WERI-Rb-1 (cell line): ENCODE data around the gene AP3M1.
"Not testable (repeated sequence)": the region's sequence is repeated elsewhere in the genome, so short reads cannot be mapped to it uniquely, and the experiment has no call there.

Source experiments
- DNase-seq: peaks from one replicate; pipeline ENCODE4 v3.0.0-alpha.2; 2020
- H3K27ac ChIP-seq: fragments of 250-450 bp; sonication (Bioruptor Pico); 2 replicates; pipeline ENCODE4 v1.5.1; 2020; ENCODE audit warnings: mild to moderate bottlenecking, moderate library complexity
- H3K27me3 ChIP-seq: fragments of 250-450 bp; sonication (Bioruptor Pico); 2 replicates; pipeline ENCODE4 v1.5.1; 2021; ENCODE audit warnings: mild to moderate bottlenecking, low read depth, moderate library complexity; ENCODE audit not compliant: insufficient read depth, severe bottlenecking
- H3K36me3 ChIP-seq: fragments of 250-450 bp; sonication (Bioruptor Pico); 2 replicates; pipeline ENCODE4 v1.5.1; 2020; ENCODE audit warnings: mild to moderate bottlenecking, moderate library complexity
- H3K4me3 ChIP-seq: 2 replicates; pipeline ENCODE4 v1.5.1; 2011; ENCODE audit warnings: low read depth, mild to moderate bottlenecking, control low read depth, low read length
- H3K9me3 ChIP-seq: fragments of 250-450 bp; sonication (Bioruptor Pico); 2 replicates; pipeline ENCODE4 v1.5.1; 2021; ENCODE audit warnings: mild to moderate bottlenecking, moderate library complexity; ENCODE audit not compliant: severe bottlenecking
- CTCF ChIP-seq: IDR thresholded peaks from 2 replicates; pipeline ENCODE4 v1.5.1; 2011; ENCODE audit warnings: low read depth, mild to moderate bottlenecking, control low read depth, inconsistent platforms, low read length

AP3M1 gene

GRCh38 chr10:74156919-74157289, 6.3 kb upstream of the AP3M1 start:
- no peak for DNase-seq
- Histone ChIP-seq H3K9me3 (no peaks in the 10 kb centered on the region), H3K36me3 (peaks cover 4% of the 10 kb centered on the region), H3K27ac (no peak overlapping the region), H3K27me3 (no peaks in the 10 kb centered on the region), H3K4me3 (no peak overlapping the region)
- no peak for TF ChIP-seq CTCF

- H3K27ac ChIP-seq = no peak overlapping the region
- no peaks in the 10 kb centered on the region for H3K9me3 ChIP-seq
- no peak for TF ChIP-seq CTCF
- DNase-seq = no peak
- peaks cover 3% of the 10 kb centered on the region for H3K36me3 ChIP-seq
- no peak overlapping the region for H3K4me3 ChIP-seq
- no peaks in the 10 kb centered on the region for H3K27me3 ChIP-seq
These were observed 3.0 kb upstream of the AP3M1 start for GRCh38 chr10:74153676-74154075.

GRCh38 chr10:74153123-74153522, 2.5 kb upstream of the AP3M1 start:
- H3K27me3 ChIP-seq = no peaks in the 10 kb centered on the region
- no peaks in the 10 kb centered on the region for H3K9me3 ChIP-seq
- 0 out of 2 replicates have a peak, but pooled peaks have one; percentile 16 for TF ChIP-seq CTCF
- H3K4me3 ChIP-seq = no peak overlapping the region
- peaks cover 7% of the 10 kb centered on the region for H3K36me3 ChIP-seq
- no peak for DNase-seq
- no peak overlapping the region for H3K27ac ChIP-seq

- no peaks in the 10 kb centered on the region for H3K27me3 ChIP-seq
- H3K36me3 ChIP-seq = peaks cover 16% of the 10 kb centered on the region
- no peak for DNase-seq
- H3K4me3 ChIP-seq = peak overlapping the region; percentile 69
- H3K27ac ChIP-seq = peak overlapping the region; percentile 99
- no peaks in the 10 kb centered on the region for H3K9me3 ChIP-seq
- no peak for TF ChIP-seq CTCF
These were observed 1.5 kb upstream of the AP3M1 start for GRCh38 chr10:74151879-74152722.

GRCh38 chr10:74150990-74151878, 606 bp upstream of the AP3M1 start, which contains the start of gene ADK:
Gene ADK, plus strand, starts transcription at chr10:74151221. Its CDS starts 58 bp downstream, at chr10:74151279.
- Histone ChIP-seq H3K4me3 (peak within 1 kb of the TSS; percentile 69), H3K27ac (peak within 1 kb of the TSS; percentile 99), H3K27me3 (no peaks in the 10 kb centered on the region), H3K9me3 (no peaks in the 10 kb centered on the region), H3K36me3 (peaks cover 23% of the 10 kb centered on the region)
- DNase-seq = peak; percentile 100
- TF ChIP-seq CTCF = peak; percentile 47

GRCh38 chr10:74146980-74147379, 3.6 kb downstream of the AP3M1 start:
- peaks cover 29% of the 10 kb centered on the region for H3K36me3 ChIP-seq
- H3K27ac ChIP-seq, H3K9me3 ChIP-seq, DNase-seq, H3K4me3 ChIP-seq, H3K27me3 ChIP-seq: not testable (repeated sequence)
